Pancreas (tissue), 10 donors: Measurements from ENCODE around the gene UGGT2. TPM values are rescaled to one million over a fixed set of nuclear protein-coding genes. Genes with fewer than 3 reads are reported as not detected.

ENCODE experiments used
- ATAC-seq, 4 donors: fragments of 200-7000 bp; cut with Tn5 transposase; one replicate each; pipeline versions ENCODE4 v1.8.0 to v1.9.1; 2020; ENCODE audit warnings: mild to moderate bottlenecking in 4 of 4, moderate library complexity in 4 of 4
- DNase-seq, 6 donors: peaks; one replicate each; pipeline ENCODE4 v3.0.0-alpha.2; 2020
- FAIRE-seq: peaks from 2 replicates; lab custom pipeline; 2012; peaks lifted over from hg19 to GRCh38; lab: Jason Lieb, UNC
- H3K27ac ChIP-seq, 4 donors: fragments of 200-600 bp; sonication (generic); 1 replicate in 3 of 4; 2 replicates in 1 of 4; pipeline versions ENCODE4 v1.5.0 to v1.8.0; 2020
- H3K27me3 ChIP-seq, 4 donors: fragments of 200-600 bp; one replicate each; pipeline ENCODE4 v1.8.0; 2021
- H3K36me3 ChIP-seq, 3 donors: fragments of 200-600 bp; sonication (generic) in 1 of 3; one replicate each; pipeline versions ENCODE4 v1.5.0 to v1.8.0; 2020 to 2021
- H3K4me1 ChIP-seq, 3 donors: fragments of 200-600 bp; one replicate each; pipeline ENCODE4 v1.8.0; 2021
- H3K4me3 ChIP-seq, 4 donors: fragments of 200-600 bp; sonication (generic) in 2 of 4; one replicate each; pipeline versions ENCODE4 v1.5.0 to v1.8.0; 2020 to 2021
- H3K9me3 ChIP-seq, 4 donors: fragments of 200-600 bp; one replicate each; pipeline ENCODE4 v1.8.0; 2021
- CTCF ChIP-seq, 4 donors: fragments of 200-600 bp; sonication (generic) in 3 of 4; IDR thresholded peaks; one replicate each; pipeline versions ENCODE4 v1.5.0 to v1.8.0; 2021; ENCODE audit warnings: antibody characterized with exemption in 4 of 4
- WGBS, 2 donors: extraction: QIAGEN DNeasy Blood & Tissue Kit; methylation state at CpG; one replicate each; pipeline ENCODE4 v1.1.7; 2013; 5-methylcytosine and 5-hydroxymethylcytosine counted together
- intact Hi-C, 3 donors: fragments of 100-400 bp; cut with DNase I; formaldehyde crosslinking; loops; one replicate each; pipeline versions ENCODE4 v1.11.1 to v1.14.2; 2022
- polyA plus RNA-seq, 2 donors: library from polyadenylated mRNA; stranded (reverse); fragments of 200-250 nt; gene quantifications; one replicate each; pipeline ENCODE4 v1.2.3, GENCODE V29; 2013
- total RNA-seq, 6 donors: library from RNA; stranded (reverse); fragmentation: NEBNext Ultra II Directional in 4 of 6; extraction: Animal tissue kit (Norgen Biotek cat#: 25700) in 4 of 6; gene quantifications; one replicate each; pipeline versions ENCODE4 v1.2.1 to v1.2.4, GENCODE V29; 2021 to 2023
- donor health status: healthy with polysubstance abuse.
- donor health status: DM: no; HTN: no; CAD: no; lungs with moderate emphysema.
- donor health status: DM: no; HTN: no; CAD: no.
- donor health status: control.
- donor health status: control.
- donor health status: Bipolar disorder and iron deficiency.
- donor health status: DM: yes; HTN: yes; CAD: no.
- donor health status: DM: no; HTN: no; CAD: no.
- donor health status: DM: no; HTN: no; CAD: no.
- donor health status: DM: yes; HTN: yes; CAD: no.

UGGT2 gene
- 10 to 100 TPM; 14.3 to 17.9 (median 17.5) TPM for total RNA-seq
- 10 to 100 TPM in 1 of 2 donors, 1 to 10 TPM in 1; 7.2 to 14.0 TPM for polyA plus RNA-seq

- peak within 1 kb of the TSS; percentile 78 to 90 (median 87) for H3K27ac ChIP-seq
- peak; percentile 94 to 99 (median 96) for DNase-seq
- no peak for TF ChIP-seq CTCF (IDR thresholded peaks at IDR 0.05)
- peak; percentile 99 to 100 (median 99) for ATAC-seq
- WGBS, 2 donors, result 0% methylated on average over 62 to 77 of the region's 77 CpGs
- no peaks in the 10 kb centered on the region for H3K36me3 ChIP-seq
- FAIRE-seq, result no peak
- intact Hi-C loops, result no loop called here
- no peaks in the 10 kb centered on the region for H3K9me3 ChIP-seq
- H3K4me3 ChIP-seq, result peak within 1 kb of the TSS; percentile 86 to 100 (median 98)
- no peaks in the 10 kb centered on the region for H3K4me1 ChIP-seq
- H3K27me3 ChIP-seq, result no peaks in the 10 kb centered on the region
These were observed at the start of gene UGGT2 for GRCh38 chr13:96053003-96053703. Gene UGGT2, minus strand, starts transcription at chr13:96053401. Its CDS starts 89 bp downstream, at chr13:96053312.

GRCh38 chr13:96100457-96101220, 47.4 kb upstream of the UGGT2 start:
- Histone ChIP-seq H3K9me3 (no peaks in the 10 kb centered on the region), H3K36me3 (no peaks in the 10 kb centered on the region), H3K27ac (no peak overlapping the region), H3K4me3 (no peak overlapping the region), H3K27me3 (no peaks in the 10 kb centered on the region), H3K4me1 (no peaks in the 10 kb centered on the region)
- WGBS, 2 donors, result 85 to 87% methylated on average over 4 of the region's 4 CpGs
- intact Hi-C loops, result no loop called here
- FAIRE-seq, result no peak
- TF ChIP-seq CTCF (IDR thresholded peaks at IDR 0.05), result no peak
- DNase-seq, result no peak
- ATAC-seq, result no peak

- Histone ChIP-seq H3K4me3 (no peak overlapping the region), H3K27me3 (no peaks in the 10 kb centered on the region), H3K4me1 (peaks cover 0 to 3% (median 0%) of the 10 kb centered on the region in 3 donors), H3K9me3 (no peaks in the 10 kb centered on the region), H3K27ac (no peak overlapping the region), H3K36me3 (no peaks in the 10 kb centered on the region)
- DNase-seq (no peak), ATAC-seq (no peak), FAIRE-seq (no peak)
- intact Hi-C loops, result no loop called here
- no peak for TF ChIP-seq CTCF (IDR thresholded peaks at IDR 0.05)
These were observed 40.2 kb upstream of the UGGT2 start for GRCh38 chr13:96093296-96094006.

GRCh38 chr13:96091164-96092117, 38.2 kb upstream of the UGGT2 start:
- Histone ChIP-seq H3K4me3 (peak overlapping the region; percentile 31 to 63 (median 40)), H3K27me3 (no peaks in the 10 kb centered on the region)
- peak; percentile 38 to 62 (median 55) for ATAC-seq

More at GRCh38 chr13:96091164-96092117, 38.2 kb upstream of the UGGT2 start:
- FAIRE-seq, result no peak
- no peak for TF ChIP-seq CTCF (IDR thresholded peaks at IDR 0.05)
- DNase-seq, result peak; percentile 32 to 82 (median 50)
- H3K27ac ChIP-seq, result no peak overlapping the region
- intact Hi-C loops, result no loop called here
- H3K9me3 ChIP-seq, result no peaks in the 10 kb centered on the region
- 2% methylated on average over 48 to 57 of the region's 57 CpGs for WGBS, 2 donors
- no peaks in the 10 kb centered on the region for H3K36me3 ChIP-seq
- H3K4me1 ChIP-seq, result peaks cover 0 to 3% (median 0%) of the 10 kb centered on the region in 3 donors
